ENCODE measurements around the gene PAM. TPM values are rescaled to one million over a fixed set of nuclear protein-coding genes. Genes with fewer than 3 reads are reported as not detected.

The PAM gene
- total RNA-seq, 1 experiment from 2014 or later: 31.9 TPM

GRCh38 chr5:102855681-102856388 lies 100.7 kb downstream of the PAM start:
- Histone ChIP-seq H3K27ac (ENCODE audit: low read length) (no peak overlapping the region), H3K9me3 (ENCODE audit: low read length) (no peaks in the 10 kb centered on the region), H3K9ac (ENCODE audit: low read length) (no peak overlapping the region), H4K20me1 (ENCODE audit: insufficient read depth, low read depth, low read length) (no peaks in the 10 kb centered on the region), H3K9me2 (replicated peaks; ENCODE audit: insufficient read depth, low read length) (no peaks in the 10 kb centered on the region), H3K4me3 (ENCODE audit: low read length) (no peak overlapping the region), H3K79me2 (ENCODE audit: low read length) (no peaks in the 10 kb centered on the region), H3K36me3 (ENCODE audit: insufficient read depth, low read length) (no peaks in the 10 kb centered on the region), H2AFZ (ENCODE audit: low read length) (no peak overlapping the region), H3K4me1 (ENCODE audit: low read length) (no peaks in the 10 kb centered on the region), H3K4me2 (ENCODE audit: low read depth, low read length, poor library complexity, severe bottlenecking) (no peak overlapping the region), H3K27me3 (ENCODE audit: low read length) (no peaks in the 10 kb centered on the region)
- no peak for DNase-seq

- no peak overlapping the region for H3K4me2 ChIP-seq (ENCODE audit: low read depth, low read length, poor library complexity, severe bottlenecking)
- no peaks in the 10 kb centered on the region for H3K27me3 ChIP-seq (ENCODE audit: low read length)
- no peaks in the 10 kb centered on the region for H3K9me3 ChIP-seq (ENCODE audit: low read length)
- H3K4me3 ChIP-seq (ENCODE audit: low read length): no peak overlapping the region
- no peak overlapping the region for H3K27ac ChIP-seq (ENCODE audit: low read length)
- H3K79me2 ChIP-seq (ENCODE audit: low read length): no peaks in the 10 kb centered on the region
- H3K9me2 ChIP-seq (replicated peaks; ENCODE audit: insufficient read depth, low read length): no peaks in the 10 kb centered on the region
- no peak overlapping the region for H2AFZ ChIP-seq (ENCODE audit: low read length)
- no peak overlapping the region for H3K9ac ChIP-seq (ENCODE audit: low read length)
- DNase-seq: no peak
- no peaks in the 10 kb centered on the region for H3K4me1 ChIP-seq (ENCODE audit: low read length)
- no peaks in the 10 kb centered on the region for H3K36me3 ChIP-seq (ENCODE audit: insufficient read depth, low read length)
- H4K20me1 ChIP-seq (ENCODE audit: insufficient read depth, low read depth, low read length): no peaks in the 10 kb centered on the region
Observed at GRCh38 chr5:102856389-102856777, 101.3 kb downstream of the PAM start.

- Histone ChIP-seq H3K36me3 (ENCODE audit: insufficient read depth, low read length) (no peaks in the 10 kb centered on the region), H3K9me2 (replicated peaks; ENCODE audit: insufficient read depth, low read length) (no peaks in the 10 kb centered on the region), H3K27me3 (ENCODE audit: low read length) (no peaks in the 10 kb centered on the region), H3K4me2 (ENCODE audit: low read depth, low read length, poor library complexity, severe bottlenecking) (no peak overlapping the region), H3K9me3 (ENCODE audit: low read length) (no peaks in the 10 kb centered on the region), H3K4me3 (ENCODE audit: low read length) (no peak overlapping the region), H3K9ac (ENCODE audit: low read length) (no peak overlapping the region), H3K79me2 (ENCODE audit: low read length) (no peaks in the 10 kb centered on the region), H4K20me1 (ENCODE audit: insufficient read depth, low read depth, low read length) (no peaks in the 10 kb centered on the region), H2AFZ (ENCODE audit: low read length) (no peak overlapping the region), H3K27ac (ENCODE audit: low read length) (no peak overlapping the region), H3K4me1 (ENCODE audit: low read length) (no peaks in the 10 kb centered on the region)
- no peak for DNase-seq
Observed at GRCh38 chr5:102857076-102857818, 102.1 kb downstream of the PAM start.

- Histone ChIP-seq H3K9me2 (replicated peaks; ENCODE audit: insufficient read depth, low read length) (no peaks in the 10 kb centered on the region), H3K4me2 (ENCODE audit: low read depth, low read length, poor library complexity, severe bottlenecking) (no peak overlapping the region), H3K79me2 (ENCODE audit: low read length) (no peaks in the 10 kb centered on the region), H3K9me3 (ENCODE audit: low read length) (no peaks in the 10 kb centered on the region), H4K20me1 (ENCODE audit: insufficient read depth, low read depth, low read length) (no peaks in the 10 kb centered on the region), H3K36me3 (ENCODE audit: insufficient read depth, low read length) (no peaks in the 10 kb centered on the region), H3K27me3 (ENCODE audit: low read length) (no peaks in the 10 kb centered on the region), H3K27ac (ENCODE audit: low read length) (no peak overlapping the region), H2AFZ (ENCODE audit: low read length) (no peak overlapping the region), H3K4me1 (ENCODE audit: low read length) (no peaks in the 10 kb centered on the region), H3K9ac (ENCODE audit: low read length) (no peak overlapping the region), H3K4me3 (ENCODE audit: low read length) (no peak overlapping the region)
- no peak for DNase-seq
Observed at GRCh38 chr5:102858221-102858620, 103.1 kb downstream of the PAM start.

GRCh38 chr5:102858808-102859207 lies 103.7 kb downstream of the PAM start:
- Histone ChIP-seq H3K4me3 (ENCODE audit: low read length) (no peak overlapping the region), H3K9me2 (replicated peaks; ENCODE audit: insufficient read depth, low read length) (no peaks in the 10 kb centered on the region), H3K4me2 (ENCODE audit: low read depth, low read length, poor library complexity, severe bottlenecking) (no peak overlapping the region), H3K27me3 (ENCODE audit: low read length) (no peaks in the 10 kb centered on the region), H3K9ac (ENCODE audit: low read length) (no peak overlapping the region), H3K4me1 (ENCODE audit: low read length) (no peaks in the 10 kb centered on the region), H3K9me3 (ENCODE audit: low read length) (no peaks in the 10 kb centered on the region), H4K20me1 (ENCODE audit: insufficient read depth, low read depth, low read length) (no peaks in the 10 kb centered on the region), H3K27ac (ENCODE audit: low read length) (no peak overlapping the region), H3K36me3 (ENCODE audit: insufficient read depth, low read length) (no peaks in the 10 kb centered on the region), H3K79me2 (ENCODE audit: low read length) (no peaks in the 10 kb centered on the region), H2AFZ (ENCODE audit: low read length) (no peak overlapping the region)
- DNase-seq: no peak

GRCh38 chr5:102860035-102860434 lies 104.9 kb downstream of the PAM start:
- Histone ChIP-seq H3K4me2 (ENCODE audit: low read depth, low read length, poor library complexity, severe bottlenecking) (no peak overlapping the region), H3K4me3 (ENCODE audit: low read length) (no peak overlapping the region), H3K27ac (ENCODE audit: low read length) (no peak overlapping the region), H3K4me1 (ENCODE audit: low read length) (no peaks in the 10 kb centered on the region), H3K79me2 (ENCODE audit: low read length) (no peaks in the 10 kb centered on the region), H4K20me1 (ENCODE audit: insufficient read depth, low read depth, low read length) (no peaks in the 10 kb centered on the region), H3K36me3 (ENCODE audit: insufficient read depth, low read length) (no peaks in the 10 kb centered on the region), H3K9me2 (replicated peaks; ENCODE audit: insufficient read depth, low read length) (no peaks in the 10 kb centered on the region), H2AFZ (ENCODE audit: low read length) (no peak overlapping the region), H3K9ac (ENCODE audit: low read length) (no peak overlapping the region), H3K27me3 (ENCODE audit: low read length) (no peaks in the 10 kb centered on the region), H3K9me3 (ENCODE audit: low read length) (no peaks in the 10 kb centered on the region)
- no peak for DNase-seq

GRCh38 chr5:102863058-102863457 lies 108.0 kb downstream of the PAM start:
- no peaks in the 10 kb centered on the region for H3K36me3 ChIP-seq (ENCODE audit: insufficient read depth, low read length)
- no peak overlapping the region for H3K4me2 ChIP-seq (ENCODE audit: low read depth, low read length, poor library complexity, severe bottlenecking)
- no peak overlapping the region for H2AFZ ChIP-seq (ENCODE audit: low read length)
- no peaks in the 10 kb centered on the region for H4K20me1 ChIP-seq (ENCODE audit: insufficient read depth, low read depth, low read length)
- H3K4me3 ChIP-seq (ENCODE audit: low read length): no peak overlapping the region
- H3K9me2 ChIP-seq (replicated peaks; ENCODE audit: insufficient read depth, low read length): no peaks in the 10 kb centered on the region
- no peaks in the 10 kb centered on the region for H3K9me3 ChIP-seq (ENCODE audit: low read length)
- H3K27ac ChIP-seq (ENCODE audit: low read length): no peak overlapping the region
- no peak for DNase-seq
- H3K9ac ChIP-seq (ENCODE audit: low read length): no peak overlapping the region
- no peaks in the 10 kb centered on the region for H3K79me2 ChIP-seq (ENCODE audit: low read length)
- H3K4me1 ChIP-seq (ENCODE audit: low read length): no peaks in the 10 kb centered on the region
- no peaks in the 10 kb centered on the region for H3K27me3 ChIP-seq (ENCODE audit: low read length)

GRCh38 chr5:102863764-102864560 lies 108.9 kb downstream of the PAM start:
- H3K4me3 ChIP-seq (ENCODE audit: low read length): no peak overlapping the region
- H3K36me3 ChIP-seq (ENCODE audit: insufficient read depth, low read length): no peaks in the 10 kb centered on the region
- no peaks in the 10 kb centered on the region for H3K79me2 ChIP-seq (ENCODE audit: low read length)
- H3K9ac ChIP-seq (ENCODE audit: low read length): no peak overlapping the region
- H3K27me3 ChIP-seq (ENCODE audit: low read length): no peaks in the 10 kb centered on the region
- H3K9me3 ChIP-seq (ENCODE audit: low read length): no peaks in the 10 kb centered on the region
- H4K20me1 ChIP-seq (ENCODE audit: insufficient read depth, low read depth, low read length): no peaks in the 10 kb centered on the region
- no peak overlapping the region for H2AFZ ChIP-seq (ENCODE audit: low read length)
- no peaks in the 10 kb centered on the region for H3K4me1 ChIP-seq (ENCODE audit: low read length)
- DNase-seq: no peak
- no peak overlapping the region for H3K4me2 ChIP-seq (ENCODE audit: low read depth, low read length, poor library complexity, severe bottlenecking)
- H3K9me2 ChIP-seq (replicated peaks; ENCODE audit: insufficient read depth, low read length): no peaks in the 10 kb centered on the region
- no peak overlapping the region for H3K27ac ChIP-seq (ENCODE audit: low read length)
